ENCODE data around the gene GNMT.

- TF ChIP-seq EP300 (IDR thresholded peaks at IDR 0.05; ENCODE audit: borderline replicate concordance in 1 of 2, low read depth in 1 of 2, low read length in 1 of 2) (no peak), REST (IDR thresholded peaks at IDR 0.05; ENCODE audit: low read depth, low read length) (no peak), CTCF (IDR thresholded peaks at IDR 0.05) (no peak), USF2 (IDR thresholded peaks at IDR 0.05; ENCODE audit: borderline replicate concordance, low read depth, low read length) (no peak)
These were observed 29.4 kb downstream of the GNMT start for GRCh38 chr6:42989923-42990322.

All from SK-N-SH (cell line).